ENCODE data around the gene KCNIP4. TPM values are rescaled to one million over a fixed set of nuclear protein-coding genes. Genes with fewer than 3 reads are reported as not detected.

KCNIP4 gene
- total and polyA plus RNA-seq, 2 donors (not counting 3 experiments of a cell fraction or from before 2014, with no cell fraction given), result not detected

GRCh38 chr4:20995610-20996009 lies 953.0 kb downstream of the KCNIP4 start:
- Histone ChIP-seq H3K27ac (ENCODE audit: insufficient read depth, low read depth, low read length) (no peak overlapping the region), H3K9me1 (replicated peaks; ENCODE audit: control insufficient read depth, extremely low read depth, insufficient read depth, low read length) (no peaks in the 10 kb centered on the region), H2AFZ (ENCODE audit: low read depth, low read length) (no peak overlapping the region), H3K4me3 (replicated peaks in 1 of 3; ENCODE audit: insufficient read depth in 1 of 3, low read depth in 1 of 3, low read length in 3 of 3) (no peak overlapping the region), H4K20me1 (replicated peaks; ENCODE audit: control insufficient read depth, extremely low read depth, insufficient read depth, low read length) (no peaks in the 10 kb centered on the region), H3K4me1 (ENCODE audit: control insufficient read depth, extremely low read depth, insufficient read depth, low read length) (no peaks in the 10 kb centered on the region), H3K9me3 (replicated peaks; ENCODE audit: control insufficient read depth, insufficient read depth, low read length) (no peaks in the 10 kb centered on the region), H3K9ac (replicated peaks; ENCODE audit: extremely low read depth, insufficient read depth, low read length) (no peak overlapping the region), H3K27me3 (ENCODE audit: control insufficient read depth in 2 of 2, insufficient read depth in 2 of 2, low read length in 2 of 2) (no peaks in the 10 kb centered on the region), H3K4me2 (ENCODE audit: insufficient read depth, low read length) (no peak overlapping the region), H3K36me3 (ENCODE audit: control insufficient read depth in 2 of 2, extremely low read depth in 1 of 2, insufficient read depth in 2 of 2, low read length in 2 of 2) (no peaks in the 10 kb centered on the region), H3K79me2 (ENCODE audit: control insufficient read depth, insufficient read depth, low read length) (no peaks in the 10 kb centered on the region)
- no peak for TF ChIP-seq JUN (IDR thresholded peaks at IDR 0.05; ENCODE audit: borderline replicate concordance, insufficient read depth, insufficient read length, low read depth)
- no peak for TF ChIP-seq GATA2 (IDR thresholded peaks at IDR 0.05; ENCODE audit: insufficient read depth, insufficient read length, low read depth, low read length)
- no peak for TF ChIP-seq MYC (IDR thresholded peaks at IDR 0.05; ENCODE audit: low read depth, low read length)
- no peak for TF ChIP-seq POLR2A (IDR thresholded peaks at IDR 0.05; ENCODE audit: low read depth, low read length)
- no peak for TF ChIP-seq CTCF (IDR thresholded peaks at IDR 0.05; ENCODE audit: extremely low read depth in 1 of 2, insufficient read depth in 1 of 2, low read depth in 1 of 2, low read length in 2 of 2)
- TF ChIP-seq FOS (IDR thresholded peaks at IDR 0.05; ENCODE audit: borderline replicate concordance, insufficient read depth, low read length), result no peak
- TF ChIP-seq MAX (IDR thresholded peaks at IDR 0.05; ENCODE audit: insufficient read depth, insufficient read length), result no peak
- no peak for TF ChIP-seq EZH2 (IDR thresholded peaks at IDR 0.05; ENCODE audit: borderline replicate concordance, low read depth, low read length, severe bottlenecking)
- no peak for TF ChIP-seq POLR2AphosphoS5 (IDR thresholded peaks at IDR 0.05; ENCODE audit: insufficient read depth, low read depth, low read length)
- FAIRE-seq (no peak), DNase-seq (ENCODE audit: low read depth, low spot score) (no peak)
- ChIA-PET POLR2A (no interaction called here), CTCF (interaction anchor here (1.0 kb wide), 1 partner anchor 12 kb away, joined by 3 read pairs; no protein-coding TSS in a partner anchor)
- BruUV-seq (replicated peaks), result no TSS peak
- dilution Hi-C loops (cut with MboI; ENCODE audit: extremely low pct_ligation_motif_present, low sequenced_read_pairs), result no loop called here
- intact Hi-C loops (cut with micrococcal nuclease), result no loop called here

All from endothelial cell of umbilical vein (primary cell).